Limb (tissue), 2 donors: Measurements from ENCODE around the gene CCDC71L.
"Not testable (repeated sequence)": the region's sequence is repeated elsewhere in the genome, so short reads cannot be mapped to it uniquely, and the experiment has no call there.

Experiments used
- DNase-seq, 2 donors: peaks; one replicate each; pipeline ENCODE4 v3.0.0-alpha.2; 2016; ENCODE audit errors: extremely low spot score in 2 of 2

The CCDC71L gene

GRCh38 chr7:106660862-106661720, at the start of gene CCDC71L:
Gene CCDC71L, minus strand, starts transcription at chr7:106661158. Its CDS starts 262 bp downstream, at chr7:106660896.
- peak; percentile 90 to 94 for DNase-seq

DNA sequence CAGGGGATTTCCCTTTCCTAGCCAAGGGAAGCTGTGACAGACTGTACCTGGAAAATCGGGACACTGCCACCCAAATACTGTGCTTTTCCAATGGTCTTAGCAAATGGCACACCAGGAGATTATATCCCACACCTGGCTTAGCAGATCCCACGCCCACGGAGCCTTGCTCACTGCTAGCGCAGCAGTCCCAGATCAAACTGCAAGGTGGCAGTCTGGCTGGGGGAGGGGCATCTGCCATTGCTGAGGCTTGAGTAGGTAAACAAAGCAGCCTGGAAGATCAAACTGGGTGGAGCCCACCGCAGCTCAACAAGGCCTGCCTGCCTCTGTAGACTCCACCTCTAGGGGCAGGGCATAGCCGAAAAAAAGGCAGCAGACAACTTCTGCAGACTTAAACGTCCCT, 48.6 kb upstream of the CCDC71L start:
- DNase-seq = not testable (repeated sequence)

- DNase-seq = no peak
Observed at GRCh38 chr7:106704000-106704840, 43.3 kb upstream of the CCDC71L start.

DNA sequence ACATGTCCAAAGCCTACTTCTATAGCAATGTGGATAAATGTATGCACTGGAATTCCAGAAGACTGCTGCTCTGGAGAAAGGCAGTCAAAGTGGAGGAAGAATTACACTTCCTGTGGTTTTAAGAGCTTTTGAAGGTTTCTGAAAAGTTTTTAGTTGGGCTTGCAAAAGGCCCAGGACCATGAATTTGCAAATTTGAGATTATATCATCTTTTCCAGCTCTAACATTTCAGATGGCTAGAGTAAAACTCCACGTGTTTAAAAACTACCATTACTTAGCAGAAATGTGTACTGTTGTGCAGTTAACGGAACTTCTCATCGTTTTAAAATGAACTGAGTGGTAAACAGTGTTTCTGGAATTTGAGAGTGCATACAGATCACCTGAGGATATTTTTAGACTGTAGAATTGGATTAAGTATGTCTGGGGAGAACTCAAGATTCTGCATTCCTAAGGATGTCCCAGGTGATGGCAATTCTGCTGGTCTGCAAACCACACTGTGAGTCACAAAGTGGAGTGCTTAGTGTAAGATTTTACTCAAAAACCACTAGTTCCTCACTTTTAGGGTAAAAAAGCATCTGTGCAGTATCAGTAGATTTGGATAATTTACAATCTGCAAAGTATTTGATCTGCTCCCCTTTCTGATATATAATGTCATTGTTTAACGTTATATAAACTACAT, 32.9 kb upstream of the CCDC71L start:
- DNase-seq = no peak

DNA sequence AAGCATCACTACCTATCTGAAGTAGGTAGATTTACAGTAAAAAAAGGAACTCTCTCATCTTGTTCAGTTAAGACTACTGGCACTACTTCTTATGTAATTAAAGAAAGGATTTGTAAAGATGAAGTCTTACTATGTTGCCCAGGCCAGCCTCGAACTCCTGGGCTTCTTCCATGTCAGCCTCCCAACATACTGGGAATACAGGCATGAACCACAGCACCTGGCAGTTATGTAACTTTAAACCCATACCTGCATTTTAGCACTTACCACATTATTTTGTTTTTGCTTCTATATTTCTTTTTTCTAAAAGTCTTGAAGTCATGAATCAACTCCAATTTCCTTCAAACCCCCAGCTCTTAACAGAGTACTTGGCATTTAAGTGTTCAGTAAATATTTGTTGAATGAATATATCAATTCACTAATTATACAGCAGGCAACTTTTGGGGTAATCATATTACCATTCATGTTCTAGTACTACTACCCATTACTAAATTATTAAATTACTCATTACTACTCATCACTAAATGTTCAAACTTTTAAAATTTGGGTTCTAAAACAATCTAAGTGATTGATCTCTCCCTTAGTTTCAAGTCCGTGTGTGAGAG, 31.6 kb upstream of the CCDC71L start:
- no peak for DNase-seq

DNA sequence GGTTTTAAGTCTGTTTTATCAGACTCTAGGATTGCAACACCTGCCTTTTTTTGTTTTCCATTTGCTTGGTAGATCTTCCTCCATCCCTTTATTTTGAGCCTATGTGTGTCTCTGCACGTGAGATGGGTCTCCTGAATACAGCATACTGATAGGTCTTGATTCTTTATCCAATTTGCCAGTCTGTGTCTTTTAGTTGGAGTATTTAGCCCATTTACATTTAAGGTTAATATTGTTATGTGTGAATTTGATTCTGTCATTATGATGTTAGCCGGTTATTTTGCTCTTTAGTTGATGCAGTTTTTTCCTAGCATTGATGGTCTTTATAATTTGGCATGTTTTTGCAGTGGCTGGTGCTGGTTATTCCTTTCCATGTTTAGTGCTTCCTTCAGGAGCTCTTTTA, 27.2 kb upstream of the CCDC71L start:
- DNase-seq = not testable (repeated sequence)

DNA sequence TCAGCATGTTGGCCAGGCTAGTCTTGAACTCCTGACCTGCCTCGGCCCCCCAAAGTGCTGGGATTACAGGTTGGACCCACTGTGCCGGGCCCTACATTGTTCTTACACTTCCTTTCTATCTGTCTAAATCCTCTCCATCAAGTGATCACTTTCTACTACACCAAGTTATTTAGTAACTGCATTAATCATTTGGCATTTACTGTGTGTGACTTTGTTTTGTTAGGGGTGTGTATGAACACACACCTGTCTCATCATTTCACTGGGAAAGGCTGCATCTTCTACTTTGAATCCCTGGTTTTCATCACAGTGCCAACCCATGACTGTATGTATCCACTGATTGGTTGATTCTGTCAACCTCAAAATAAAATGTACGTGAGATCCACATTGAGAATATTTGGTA, 23.0 kb upstream of the CCDC71L start:
- no peak for DNase-seq

GRCh38 chr7:106681815-106682495, 21.0 kb upstream of the CCDC71L start:
- DNase-seq = no peak

DNA sequence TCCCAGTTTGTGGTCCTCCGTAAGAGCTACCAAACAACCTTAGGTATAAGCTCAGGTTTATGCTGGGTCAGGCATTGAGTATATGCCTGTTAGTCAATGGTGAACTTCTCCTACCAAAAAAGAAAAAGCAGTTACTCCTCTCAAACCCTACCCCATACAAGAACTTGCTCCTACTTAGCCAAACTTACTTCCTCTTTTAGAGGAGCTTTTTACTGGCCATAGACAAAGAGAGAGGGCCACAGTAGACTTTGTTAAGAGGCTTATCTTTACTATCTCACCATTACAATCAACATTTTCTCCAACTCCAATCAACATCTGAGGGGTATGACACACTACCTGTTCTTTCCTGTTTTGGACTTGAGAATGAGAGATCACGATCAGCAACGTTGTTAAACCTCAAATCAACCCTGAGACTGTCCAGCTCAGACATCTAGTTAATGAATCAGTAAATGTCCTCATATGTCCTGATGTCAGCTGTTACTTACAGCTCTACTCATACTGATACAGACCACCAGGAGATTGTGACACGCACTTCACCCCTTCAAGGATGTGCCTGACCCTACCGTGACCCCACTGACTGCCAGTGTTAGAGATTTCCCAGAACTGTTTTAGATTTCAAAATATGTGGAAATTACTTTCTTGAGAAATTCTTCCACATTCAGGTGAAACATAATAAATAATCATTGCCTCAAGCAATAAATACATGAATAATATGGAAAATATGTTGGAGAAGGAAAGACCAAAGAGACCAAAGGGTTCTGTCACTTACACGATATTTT, 18.4 kb upstream of the CCDC71L start:
- no peak for DNase-seq

- no peak for DNase-seq
Observed at GRCh38 chr7:106678795-106679152, 17.8 kb upstream of the CCDC71L start.

DNA sequence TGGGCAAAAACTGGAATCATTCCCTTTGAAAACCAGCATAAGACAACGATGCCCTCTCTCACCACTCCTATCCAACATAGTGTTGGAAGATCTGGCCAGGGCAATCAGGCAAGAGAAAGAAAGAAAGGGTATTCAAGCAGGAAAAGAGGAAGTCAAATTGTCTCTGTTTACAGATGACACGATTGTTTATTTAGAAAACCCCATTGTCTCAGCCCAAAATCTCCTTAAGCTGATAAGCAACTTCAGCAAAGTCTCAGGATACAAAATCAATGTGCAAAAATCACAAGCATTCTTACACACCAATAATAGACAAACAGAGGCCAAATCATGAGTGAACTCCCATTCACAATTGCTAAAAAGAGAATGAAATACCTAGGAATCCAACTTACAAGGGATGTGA, 15.5 kb upstream of the CCDC71L start:
- not testable (repeated sequence) for DNase-seq

GRCh38 chr7:106673688-106674087, 12.7 kb upstream of the CCDC71L start:
- DNase-seq = not testable (repeated sequence)

DNA sequence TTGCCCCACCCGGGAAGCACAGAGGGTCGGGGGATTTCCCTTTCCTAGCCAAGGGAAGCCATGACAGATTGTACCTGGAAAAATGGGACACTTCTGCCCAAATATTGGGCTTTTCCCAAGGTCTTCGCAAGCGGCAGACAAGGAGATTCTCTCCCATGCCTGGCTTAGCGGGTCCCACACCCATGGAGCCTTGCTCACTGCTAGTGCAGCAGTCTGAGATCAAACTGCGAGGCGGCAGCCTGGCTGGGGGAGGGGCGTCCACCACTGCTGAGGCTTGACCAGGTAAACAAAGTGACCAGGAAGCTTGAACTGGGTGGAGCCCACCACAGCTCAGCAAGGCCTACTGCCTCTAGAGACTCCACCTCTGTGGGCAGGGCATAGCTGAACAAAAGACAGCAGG, 11.0 kb upstream of the CCDC71L start:
- DNase-seq = not testable (repeated sequence)

- no peak for DNase-seq
Observed at GRCh38 chr7:106671160-106671559, 10.2 kb upstream of the CCDC71L start.

DNA sequence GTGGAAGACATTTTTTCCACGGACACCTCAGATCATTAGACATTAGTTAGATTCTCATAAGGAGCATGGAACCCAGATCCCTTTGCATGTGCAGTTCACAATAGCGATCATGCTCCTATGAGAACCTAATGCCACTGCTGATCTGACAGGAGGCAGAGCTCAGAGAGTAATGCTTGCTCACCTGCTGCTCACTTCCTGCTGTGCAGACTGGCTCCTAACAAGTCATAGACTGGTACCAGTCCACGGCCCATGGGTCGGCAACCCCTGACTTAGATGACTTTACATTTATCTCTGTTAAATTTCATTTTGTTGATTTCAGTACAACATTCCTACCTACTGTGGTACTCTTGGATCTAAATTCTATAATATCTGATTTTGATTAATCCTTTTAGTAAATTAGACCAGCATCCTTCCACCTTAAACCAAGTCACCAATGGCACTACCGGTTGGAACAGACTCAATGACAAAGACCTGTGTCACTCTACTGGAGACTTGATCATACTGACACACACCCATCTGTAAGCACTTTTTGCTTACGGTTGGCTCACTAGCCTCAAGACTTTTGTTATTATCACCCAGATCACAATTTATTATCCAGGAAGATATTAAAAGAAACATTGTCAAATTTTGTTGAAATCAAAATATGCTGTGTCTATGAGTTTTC, 8.0 kb upstream of the CCDC71L start:
- DNase-seq = no peak

- DNase-seq = no peak
Observed at GRCh38 chr7:106666353-106666752, 5.4 kb upstream of the CCDC71L start.

- DNase-seq = no peak
Observed at GRCh38 chr7:106664343-106664742, 3.4 kb upstream of the CCDC71L start.

DNA sequence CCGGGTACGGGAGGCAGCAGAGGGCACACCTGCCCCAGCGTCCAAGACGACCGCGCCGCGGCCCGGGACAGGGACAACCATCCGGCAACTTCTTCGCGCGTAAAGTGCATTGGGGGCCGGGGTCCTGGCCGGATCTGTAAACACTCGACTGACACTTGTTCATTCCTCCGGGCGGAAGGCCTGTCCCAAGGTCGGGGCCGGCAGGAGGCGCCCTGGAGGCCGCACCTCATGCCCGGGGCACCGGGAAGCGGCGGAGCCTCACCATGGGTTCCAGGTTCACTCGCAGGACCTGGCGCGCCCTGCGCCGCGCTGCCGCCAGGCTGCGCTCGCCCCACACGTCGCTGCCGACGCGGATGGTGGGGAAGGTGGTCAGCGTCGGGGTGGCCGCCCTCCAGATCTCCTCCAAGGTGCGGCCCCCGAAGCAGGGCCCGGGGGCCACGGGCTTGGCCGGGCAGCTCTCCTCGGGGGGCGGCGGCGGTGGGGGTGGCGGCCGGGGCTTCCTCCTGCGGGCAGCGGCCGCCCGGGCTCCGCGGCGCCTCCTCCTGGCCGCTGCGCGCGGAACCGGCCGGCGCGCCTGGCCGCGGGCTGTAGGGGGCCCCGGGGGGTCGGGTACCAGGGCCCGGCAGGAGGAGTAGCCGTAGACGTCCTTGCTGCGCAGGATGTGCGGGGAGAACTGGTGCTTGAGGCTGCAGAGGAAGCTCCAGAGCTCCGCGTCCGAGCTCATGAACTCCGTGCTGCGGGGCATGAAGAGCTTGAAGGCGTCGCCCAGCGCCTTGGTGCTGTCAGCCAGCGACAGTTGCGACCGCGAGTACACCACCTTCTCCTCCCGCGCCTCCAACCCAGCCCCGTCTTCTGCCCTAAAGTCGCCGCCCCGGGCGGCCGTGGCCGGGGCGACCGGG, 746 bp downstream of the CCDC71L start:
- DNase-seq = peak; percentile 40 to 84
